Posterior cingulate gyrus (tissue), 11 donors: ENCODE data around the gene ALDH3B2.
A peak's percentile ranks its signal among the peaks of the same experiment; 100 is the strongest.
"Not testable (repeated sequence)": the region's sequence is repeated elsewhere in the genome, so short reads cannot be mapped to it uniquely, and the experiment has no call there.

Experiments
- DNase-seq, 10 donors: peaks; one replicate each; pipeline versions ENCODE4 v3.0.0 to v3.0.0-alpha.2; 2020 to 2021; ENCODE audit warnings: mixed read lengths in 3 of 10
- intact Hi-C: fragments of 100-400 bp; cut with DNase I; formaldehyde crosslinking; loops from one replicate; pipeline ENCODE4 v1.15.1; 2023

ALDH3B2 gene

DNA sequence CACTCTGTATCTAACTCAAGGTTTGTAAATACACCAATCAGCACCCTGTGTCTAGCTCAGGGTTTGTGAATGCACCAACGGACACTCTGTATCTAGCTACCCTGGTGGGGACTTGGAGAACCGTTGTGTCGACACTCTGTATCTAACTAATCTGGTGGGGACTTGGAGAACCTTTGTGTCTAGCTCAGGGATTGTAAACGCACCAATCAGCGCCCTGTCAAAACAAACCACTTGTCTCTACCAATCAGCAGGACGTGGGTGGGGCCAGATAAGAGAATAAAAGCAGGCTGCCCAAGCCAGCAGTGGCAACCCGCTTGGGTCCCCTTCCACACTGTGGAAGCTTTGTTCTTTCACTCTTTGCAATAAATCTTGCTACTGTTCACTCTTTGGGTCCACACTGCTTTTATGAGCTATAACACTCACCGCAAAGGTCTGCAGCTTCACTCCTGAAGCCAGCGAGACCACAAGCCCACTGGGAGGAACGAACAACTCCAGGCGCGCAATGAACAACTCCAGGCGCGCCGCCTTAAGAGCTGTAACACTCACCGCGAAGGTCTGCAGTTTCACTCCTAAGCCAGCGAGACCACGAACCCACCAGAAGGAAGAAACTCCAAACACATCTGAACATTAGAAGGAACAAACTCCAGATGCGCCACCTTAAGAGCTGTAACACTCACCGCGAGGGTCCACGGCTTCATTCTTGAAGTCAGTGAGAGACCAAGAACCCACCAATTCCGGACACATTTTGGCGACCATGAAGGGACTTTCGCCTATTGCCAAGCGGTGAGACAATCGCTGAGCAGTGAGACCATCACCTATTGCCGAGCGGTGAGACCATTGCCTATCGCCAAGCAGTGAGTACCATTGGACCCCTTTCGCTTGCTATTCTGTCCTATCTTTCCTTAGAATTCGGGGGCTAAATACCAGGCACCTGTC is 54.5 kb downstream of the ALDH3B2 start:
- intact Hi-C loops: not testable (repeated sequence)
- peak in 1 of 10 donors; percentile 5 for DNase-seq

GRCh38 chr11:67618901-67619659 is 55.3 kb downstream of the ALDH3B2 start:
- intact Hi-C loops: not testable (repeated sequence)
- peak in 2 of 10 donors; percentile 41 to 80 for DNase-seq

- DNase-seq: peak in 2 of 10 donors; percentile 25 to 54
- intact Hi-C loops: no loop called here
Observed at GRCh38 chr11:67617243-67617953, 57.0 kb downstream of the ALDH3B2 start.

DNA sequence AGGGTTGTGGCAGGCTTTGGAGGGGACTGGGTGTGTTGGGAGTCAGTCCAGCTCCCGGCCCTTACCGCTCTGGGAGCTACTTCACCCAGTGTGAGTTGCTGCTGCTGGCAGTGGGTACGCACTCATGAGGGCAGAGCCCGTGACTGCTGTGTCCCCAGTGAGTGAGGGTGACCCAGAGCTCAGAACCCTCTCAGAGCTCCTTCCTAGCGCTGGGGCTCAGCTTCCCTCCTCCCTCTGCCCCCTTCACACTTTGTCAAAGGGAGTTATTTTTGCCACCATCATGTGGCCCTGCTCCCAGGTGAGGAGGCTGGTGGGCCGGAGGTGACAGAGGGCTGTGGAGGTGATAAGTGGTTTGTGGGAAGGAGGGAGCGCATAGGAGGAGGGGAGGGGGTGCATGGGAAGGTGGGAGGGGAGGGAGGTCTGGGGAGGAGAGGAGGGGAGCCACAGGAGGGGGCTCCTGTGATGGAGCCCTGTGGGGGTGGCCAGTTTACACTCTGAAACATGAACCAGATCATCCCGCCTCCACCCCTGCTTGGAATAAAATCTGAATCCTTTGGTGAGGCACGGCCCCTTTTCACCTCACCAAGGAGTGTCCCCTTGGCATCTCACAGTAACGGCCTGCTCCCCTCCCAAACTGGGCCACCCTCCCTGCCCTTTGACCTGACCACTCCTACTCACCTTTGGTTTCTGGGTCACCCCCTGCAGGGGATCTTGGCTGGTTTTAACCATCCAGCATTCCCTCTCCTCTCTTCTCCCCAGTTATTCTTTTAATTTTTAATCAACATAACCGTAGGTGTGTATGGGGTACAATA is 57.8 kb downstream of the ALDH3B2 start:
- intact Hi-C loops: no loop called here

DNA sequence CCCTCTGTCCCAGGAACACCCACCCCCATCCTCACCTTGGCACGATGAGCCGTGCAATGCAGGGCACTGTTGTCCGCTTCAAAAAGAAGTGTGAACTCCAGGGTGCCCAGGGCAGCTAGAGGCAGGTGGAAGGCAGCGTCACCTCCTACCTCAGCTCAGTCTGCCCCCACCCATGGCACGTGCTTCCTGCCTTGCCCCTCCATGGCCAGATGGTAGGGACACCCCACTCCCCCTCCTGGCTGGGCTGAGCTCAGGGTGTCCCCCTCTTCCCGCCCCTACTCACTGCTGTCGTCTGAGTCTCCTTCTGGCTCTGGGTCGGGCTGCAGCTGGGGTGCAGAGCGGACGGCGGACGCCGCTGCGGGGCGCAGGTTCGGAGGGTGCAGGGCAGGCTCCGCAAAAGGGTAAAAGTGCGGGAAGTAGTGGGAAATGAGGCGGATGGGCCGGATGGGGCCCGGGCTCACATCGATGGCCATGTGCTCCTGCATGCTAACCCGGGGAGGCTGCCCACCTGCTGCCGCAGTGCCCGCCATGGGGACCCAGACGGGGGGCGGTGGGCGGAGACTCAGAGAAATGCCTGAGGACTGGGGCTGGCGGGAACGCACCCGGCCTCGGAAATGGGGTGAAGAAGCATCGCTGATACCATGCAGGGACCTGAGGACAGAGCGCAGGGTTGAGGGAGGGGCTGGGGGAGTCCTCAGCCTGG is 58.5 kb downstream of the ALDH3B2 start:
- intact Hi-C loops: no loop called here
- DNase-seq: peak in 1 of 10 donors; percentile 78

More for the DNA sequence above, 57.8 kb downstream of the ALDH3B2 start:
- DNase-seq: peak in 3 of 10 donors; percentile 45 to 74 (median 68)

- peak in 2 of 10 donors; percentile 67 to 80 for DNase-seq
- intact Hi-C loops: no loop called here
Observed at GRCh38 chr11:67614730-67615714, 59.4 kb downstream of the ALDH3B2 start.

DNA sequence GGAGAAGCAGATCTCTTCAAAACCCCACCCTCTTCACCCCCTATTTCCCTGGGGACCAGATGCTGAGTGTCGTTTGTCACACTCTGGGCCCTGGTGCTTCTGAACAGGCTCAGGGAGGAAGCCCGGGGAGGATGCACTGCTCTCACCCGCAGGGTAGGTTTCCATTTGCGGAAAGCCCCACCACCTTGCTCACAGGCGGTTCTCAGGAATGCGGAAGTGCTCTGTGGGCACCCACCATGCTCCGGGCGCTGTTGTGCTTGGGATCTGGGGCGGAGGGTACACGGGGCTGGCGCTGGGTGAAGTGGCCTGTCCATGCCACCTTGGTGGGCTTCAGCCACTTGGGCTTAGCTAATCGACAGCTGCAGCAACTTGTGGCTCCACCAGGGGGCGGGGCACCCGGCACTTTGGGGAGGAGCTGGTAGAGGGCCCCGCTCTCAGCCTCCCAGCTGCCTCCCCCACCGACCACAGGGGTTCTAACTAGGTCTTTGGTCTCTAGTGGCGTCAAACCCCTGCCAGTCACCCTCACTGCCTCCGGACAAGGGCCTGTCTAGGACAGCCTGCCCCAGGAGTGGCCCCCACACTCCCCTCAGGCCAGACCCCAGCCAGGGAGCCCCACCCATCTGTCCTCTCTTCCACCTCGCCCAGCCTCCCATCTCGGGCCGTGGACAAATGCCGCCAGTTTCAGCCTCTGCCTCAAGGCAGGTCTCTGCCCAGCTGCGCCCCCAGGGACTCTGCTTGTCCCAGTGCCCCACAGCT is 60.3 kb downstream of the ALDH3B2 start:
- peak in 5 of 10 donors; percentile 36 to 92 (median 49) for DNase-seq
- intact Hi-C loops: no loop called here

DNA sequence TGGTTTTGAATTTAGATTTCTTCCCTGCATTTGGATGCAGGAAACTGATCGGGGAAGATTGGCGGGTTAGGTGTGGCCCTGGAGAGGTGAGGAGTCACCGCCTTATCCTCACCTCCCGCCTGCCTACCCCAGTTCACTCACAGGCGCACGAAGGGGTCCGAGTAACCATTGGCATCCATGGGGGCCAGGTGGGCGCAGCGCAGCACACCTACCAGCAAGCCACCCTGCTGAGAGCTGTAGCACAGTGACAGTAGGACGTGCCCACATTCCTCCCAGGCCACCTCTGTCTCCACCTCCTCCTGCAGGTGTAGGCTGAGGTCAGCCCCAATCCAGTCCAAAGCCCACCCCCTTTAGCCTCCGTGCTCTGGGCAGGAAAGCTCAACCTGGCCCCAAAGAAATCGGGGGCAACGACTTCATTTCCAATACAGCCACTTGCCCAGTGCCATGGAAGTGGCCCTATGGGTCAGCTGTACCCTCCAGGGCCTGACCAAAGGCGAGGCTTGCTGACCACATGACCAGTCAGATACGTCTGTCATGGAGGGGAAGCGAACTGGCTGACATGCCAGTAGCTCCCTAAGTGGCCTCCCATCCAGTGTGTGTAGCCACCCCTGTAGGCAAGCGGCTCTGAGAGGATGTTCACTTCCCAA is 61.0 kb downstream of the ALDH3B2 start:
- intact Hi-C loops: no loop called here
- DNase-seq: peak in 1 of 10 donors; percentile 84

- intact Hi-C loops: no loop called here
Observed at GRCh38 chr11:67612751-67613150, 61.7 kb downstream of the ALDH3B2 start.

More at GRCh38 chr11:67612751-67613150, 61.7 kb downstream of the ALDH3B2 start:
- peak in 3 of 10 donors; percentile 55 to 77 (median 66) for DNase-seq
